DOHH2 (cell line): ENCODE results near the gene HMHB1.

Experiments used
- H3F3A ChIP-seq: fragments of 200-600 bp; sonication (generic), shearing (Covaris generic); 2 replicates; pipeline ENCODE4 v1.6.0; 2016; ENCODE audit warnings: antibody characterized with exemption, mild to moderate bottlenecking; ENCODE audit not compliant: control insufficient read depth, insufficient read depth
- H3K27ac ChIP-seq: fragments of 200-600 bp; sonication (generic); 2 replicates; pipeline ENCODE4 v1.5.1; 2014; ENCODE audit warnings: low read depth, mild to moderate bottlenecking, low read length, moderate library complexity
- H3K27me3 ChIP-seq: fragments of 200-600 bp; sonication (generic); 2 replicates; pipeline ENCODE4 v1.6.1; 2014; ENCODE audit warnings: mild to moderate bottlenecking, low read length, mixed read lengths; ENCODE audit not compliant: control insufficient read depth
- H3K36me3 ChIP-seq: fragments of 200-600 bp; sonication (generic); 2 replicates; pipeline ENCODE4 v1.6.1; 2014; ENCODE audit warnings: mild to moderate bottlenecking, low read length, moderate library complexity, mixed read lengths; ENCODE audit not compliant: control insufficient read depth
- H3K4me1 ChIP-seq: fragments of 200-600 bp; sonication (generic); 2 replicates; pipeline ENCODE4 v1.6.1; 2014; ENCODE audit warnings: mild to moderate bottlenecking, low read length, mixed read lengths; ENCODE audit not compliant: control insufficient read depth
- H3K4me2 ChIP-seq: fragments of 200-600 bp; sonication (generic); 2 replicates; pipeline ENCODE4 v1.6.0; 2014; ENCODE audit warnings: mild to moderate bottlenecking, low read length, moderate library complexity
- H3K4me3 ChIP-seq: fragments of 200-600 bp; sonication (generic); 2 replicates; pipeline ENCODE4 v1.5.1; 2014; ENCODE audit warnings: mild to moderate bottlenecking, low read length, mixed read lengths
- H3K79me2 ChIP-seq: fragments of 200-600 bp; sonication (generic); 2 replicates; pipeline ENCODE4 v1.6.1; 2014; ENCODE audit warnings: mild to moderate bottlenecking, low read length, mixed read lengths; ENCODE audit not compliant: control insufficient read depth
- H3K9me2 ChIP-seq: fragments of 200-600 bp; sonication (generic); replicated peaks from 2 replicates; pipeline ENCODE4 v1.6.1; 2014; ENCODE audit warnings: mild to moderate bottlenecking, low read length, mixed read lengths; ENCODE audit not compliant: control insufficient read depth
- H3K9me3 ChIP-seq: fragments of 200-600 bp; sonication (generic); 2 replicates; pipeline ENCODE4 v1.6.1; 2014; ENCODE audit warnings: antibody characterized with exemption, low read length, mixed read lengths; ENCODE audit not compliant: control insufficient read depth, insufficient read depth
- H4K20me1 ChIP-seq: fragments of 200-600 bp; sonication (generic); 2 replicates; pipeline ENCODE4 v1.6.0; 2014; ENCODE audit warnings: low read depth, mild to moderate bottlenecking, antibody characterized with exemption, low read length, moderate library complexity; ENCODE audit not compliant: control insufficient read depth, insufficient read depth
- EZH2phosphoT487 ChIP-seq: fragments of 200-600 bp; sonication (generic); IDR thresholded peaks from 2 replicates; pipeline ENCODE4 v1.6.1; 2017; ENCODE audit warnings: borderline replicate concordance, mild to moderate bottlenecking, antibody characterized with exemption, low read length, moderate library complexity, mixed read lengths
- TF ChIP-seq, protein P1 (sequence below): fragments of 200-600 bp; sonication (generic); IDR thresholded peaks from one replicate; pipeline ENCODE4 v1.5.1; 2014; ENCODE audit warnings: antibody characterized with exemption, mild to moderate bottlenecking, low read depth, low read length; ENCODE audit not compliant: poor library complexity, severe bottlenecking

HMHB1 gene

DNA sequence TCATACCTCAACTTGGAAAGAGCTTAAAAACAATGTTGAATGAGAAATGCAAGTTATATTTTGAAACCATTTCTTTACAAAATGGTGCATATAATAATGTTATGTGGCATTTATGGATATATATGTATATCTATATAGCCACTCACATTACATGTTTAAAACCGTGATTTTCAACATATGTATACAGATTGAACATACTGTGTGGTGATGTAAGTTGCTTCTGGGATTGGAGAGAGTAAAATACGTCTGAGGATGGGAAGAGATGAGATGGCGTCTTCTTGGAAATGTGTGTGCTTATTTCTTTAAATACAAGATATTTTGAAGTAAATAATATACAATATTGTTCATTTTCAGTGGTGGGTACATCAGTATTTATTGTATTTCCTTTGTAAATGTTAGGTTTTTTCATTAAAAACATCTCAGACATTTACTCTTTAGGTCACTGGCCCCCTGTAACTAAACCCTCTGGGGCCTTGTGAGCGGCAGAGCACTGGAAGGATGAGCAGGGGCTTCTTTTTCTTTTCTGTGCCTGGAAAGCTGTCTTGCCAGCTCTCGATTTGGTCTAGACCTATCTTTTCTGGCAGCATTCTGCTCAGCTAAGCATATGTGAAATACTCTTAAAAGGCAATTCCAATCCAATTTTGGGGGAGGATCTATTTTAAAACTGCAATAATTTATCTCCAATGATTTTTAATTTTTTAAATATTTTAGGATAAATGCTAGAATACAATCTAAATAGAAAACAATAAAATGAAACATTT lies 42.8 kb upstream of the HMHB1 start:
- H3K79me2 ChIP-seq, result no peaks in the 10 kb centered on the region
- H3K27me3 ChIP-seq, result no peaks in the 10 kb centered on the region
- H3F3A ChIP-seq, result no peaks in the 10 kb centered on the region
- no peak overlapping the region for H3K27ac ChIP-seq
- no peaks in the 10 kb centered on the region for H3K9me2 ChIP-seq
- TF ChIP-seq, protein P1, sequence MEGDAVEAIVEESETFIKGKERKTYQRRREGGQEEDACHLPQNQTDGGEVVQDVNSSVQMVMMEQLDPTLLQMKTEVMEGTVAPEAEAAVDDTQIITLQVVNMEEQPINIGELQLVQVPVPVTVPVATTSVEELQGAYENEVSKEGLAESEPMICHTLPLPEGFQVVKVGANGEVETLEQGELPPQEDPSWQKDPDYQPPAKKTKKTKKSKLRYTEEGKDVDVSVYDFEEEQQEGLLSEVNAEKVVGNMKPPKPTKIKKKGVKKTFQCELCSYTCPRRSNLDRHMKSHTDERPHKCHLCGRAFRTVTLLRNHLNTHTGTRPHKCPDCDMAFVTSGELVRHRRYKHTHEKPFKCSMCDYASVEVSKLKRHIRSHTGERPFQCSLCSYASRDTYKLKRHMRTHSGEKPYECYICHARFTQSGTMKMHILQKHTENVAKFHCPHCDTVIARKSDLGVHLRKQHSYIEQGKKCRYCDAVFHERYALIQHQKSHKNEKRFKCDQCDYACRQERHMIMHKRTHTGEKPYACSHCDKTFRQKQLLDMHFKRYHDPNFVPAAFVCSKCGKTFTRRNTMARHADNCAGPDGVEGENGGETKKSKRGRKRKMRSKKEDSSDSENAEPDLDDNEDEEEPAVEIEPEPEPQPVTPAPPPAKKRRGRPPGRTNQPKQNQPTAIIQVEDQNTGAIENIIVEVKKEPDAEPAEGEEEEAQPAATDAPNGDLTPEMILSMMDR, result no peak
- no peak for TF ChIP-seq EZH2phosphoT487
- H3K4me3 ChIP-seq, result no peak overlapping the region
- H3K9me3 ChIP-seq, result no peaks in the 10 kb centered on the region
- H3K4me1 ChIP-seq, result no peaks in the 10 kb centered on the region
- H3K4me2 ChIP-seq, result no peak overlapping the region
- no peaks in the 10 kb centered on the region for H4K20me1 ChIP-seq
- no peaks in the 10 kb centered on the region for H3K36me3 ChIP-seq

DNA sequence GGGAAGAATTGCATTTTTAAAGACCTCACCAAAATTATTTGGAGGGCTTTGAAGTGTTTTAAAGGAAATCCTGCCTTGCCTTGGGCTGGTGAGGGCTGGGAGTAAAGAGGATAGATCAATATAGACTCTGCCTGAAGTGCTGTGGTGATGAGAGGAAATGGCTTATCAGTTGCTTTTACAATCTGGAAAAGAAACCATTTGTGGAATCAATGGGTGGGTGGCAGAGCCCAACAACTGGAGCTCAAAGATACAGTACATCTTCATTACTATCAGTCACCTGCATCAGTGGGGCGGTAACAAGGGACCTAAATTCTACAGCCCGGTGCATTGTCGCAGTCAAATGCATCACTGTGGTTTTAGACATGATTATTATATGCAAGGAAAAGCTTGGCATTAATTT lies 41.5 kb upstream of the HMHB1 start:
- Histone ChIP-seq H3K4me1 (no peaks in the 10 kb centered on the region), H4K20me1 (no peaks in the 10 kb centered on the region), H3K27me3 (no peaks in the 10 kb centered on the region), H3K27ac (no peak overlapping the region), H3K4me3 (no peak overlapping the region), H3K36me3 (no peaks in the 10 kb centered on the region), H3K79me2 (no peaks in the 10 kb centered on the region), H3K9me2 (no peaks in the 10 kb centered on the region), H3K9me3 (no peaks in the 10 kb centered on the region), H3F3A (no peaks in the 10 kb centered on the region), H3K4me2 (no peak overlapping the region)
- TF ChIP-seq, protein P1, result no peak
- TF ChIP-seq EZH2phosphoT487, result no peak

GRCh38 chr5:143771189-143771588 lies 40.8 kb upstream of the HMHB1 start:
- no peak for TF ChIP-seq EZH2phosphoT487
- TF ChIP-seq, protein P1, result no peak
- H3K79me2 ChIP-seq, result no peaks in the 10 kb centered on the region
- H3K4me1 ChIP-seq, result no peaks in the 10 kb centered on the region
- H3K4me2 ChIP-seq, result no peak overlapping the region
- no peaks in the 10 kb centered on the region for H3K9me3 ChIP-seq
- no peaks in the 10 kb centered on the region for H3K9me2 ChIP-seq
- no peaks in the 10 kb centered on the region for H3K27me3 ChIP-seq
- no peaks in the 10 kb centered on the region for H3K36me3 ChIP-seq
- H3F3A ChIP-seq, result no peaks in the 10 kb centered on the region
- H3K27ac ChIP-seq, result no peak overlapping the region
- no peak overlapping the region for H3K4me3 ChIP-seq
- no peaks in the 10 kb centered on the region for H4K20me1 ChIP-seq
